Psoas muscle (tissue), 8 donors: ENCODE results near the gene CAVIN3. TPM values are rescaled to one million over a fixed set of nuclear protein-coding genes. Genes with fewer than 3 reads are reported as not detected.
A peak's percentile ranks its signal among the peaks of the same experiment; 100 is the strongest.

ENCODE experiments used
- ATAC-seq, 4 donors: fragments of 200-7000 bp; cut with Tn5 transposase; one replicate each; pipeline ENCODE4 v1.9.1; 2020; ENCODE audit warnings: moderate library complexity in 3 of 4, mild to moderate bottlenecking in 2 of 4
- DNase-seq, 2 donors: peaks; one replicate each; pipeline ENCODE4 v3.0.0-alpha.2; 2020
- H3K27ac ChIP-seq: fragments of 200-600 bp; one replicate; pipeline ENCODE4 v1.8.0; 2022
- H3K27me3 ChIP-seq, 3 donors: fragments of 200-600 bp in 1 of 3; one replicate each; pipeline versions ENCODE4 v1.6.1 to v1.8.0; 2013 to 2022; ENCODE audit warnings: low read length in 2 of 3, mild to moderate bottlenecking in 2 of 3, moderate library complexity in 1 of 3; ENCODE audit not compliant: insufficient read depth in 3 of 3
- H3K36me3 ChIP-seq, 2 donors: fragments of 200-600 bp in 1 of 2; one replicate each; pipeline versions ENCODE4 v1.6.1 to v1.8.0; 2013 to 2022; ENCODE audit warnings: low read depth in 1 of 2, mild to moderate bottlenecking in 1 of 2, moderate library complexity in 1 of 2; ENCODE audit not compliant: insufficient read depth in 1 of 2
- H3K4me1 ChIP-seq: fragments of 200-600 bp; one replicate; pipeline ENCODE4 v1.8.0; 2022
- H3K4me3 ChIP-seq: fragments of 200-600 bp; one replicate; pipeline ENCODE4 v1.8.0; 2022; ENCODE audit warnings: mild to moderate bottlenecking
- H3K9me3 ChIP-seq: fragments of 200-600 bp; one replicate; pipeline ENCODE4 v1.8.0; 2022
- WGBS, 3 donors: extraction: QIAGEN DNeasy Blood & Tissue Kit; methylation state at CpG; one replicate each; pipeline versions ENCODE4 v1.1.6 to v1.1.7; 2013; 5-methylcytosine and 5-hydroxymethylcytosine counted together
- intact Hi-C, 2 donors: fragments of 100-400 bp; cut with DNase I; formaldehyde crosslinking; loops; one replicate each; pipeline versions ENCODE4 v1.11.0 to v1.14.2; 2022
- polyA plus RNA-seq, 3 donors: library from polyadenylated mRNA; stranded (reverse); fragments of 200-250 nt; gene quantifications; one replicate each; pipeline ENCODE4 v1.2.3, GENCODE V29; 2013
- total RNA-seq, 4 donors: library from RNA; stranded (reverse); fragmentation: NEBNext Ultra II Directional in 2 of 4; extraction: Animal tissue kit (Norgen Biotek cat#: 25700) in 2 of 4; gene quantifications; one replicate each; pipeline versions ENCODE4 v1.2.1 to v1.2.4, GENCODE V29; 2021 to 2023
- TF ChIP-seq, protein P1 (sequence below): fragments of 200-600 bp; IDR thresholded peaks from one replicate; pipeline ENCODE4 v1.8.0; 2022; ENCODE audit warnings: antibody characterized with exemption
- donor health status: healthy with polysubstance abuse.
- donor health status: DM: no; HTN: no; CAD: no; lungs with moderate emphysema.
- donor health status: Bipolar disorder and iron deficiency.
- donor health status: healthy.
- donor health status: DM: yes; HTN: yes; CAD: no.
- donor health status: DM: no; HTN: no; CAD: no.
- donor health status: DM: no; HTN: no; CAD: no.
- donor health status: DM: yes; HTN: yes; CAD: no.

CAVIN3 gene
- total and polyA plus RNA-seq, 7 donors, result 14.2 to 25.5 (median 21.5) TPM

DNA sequence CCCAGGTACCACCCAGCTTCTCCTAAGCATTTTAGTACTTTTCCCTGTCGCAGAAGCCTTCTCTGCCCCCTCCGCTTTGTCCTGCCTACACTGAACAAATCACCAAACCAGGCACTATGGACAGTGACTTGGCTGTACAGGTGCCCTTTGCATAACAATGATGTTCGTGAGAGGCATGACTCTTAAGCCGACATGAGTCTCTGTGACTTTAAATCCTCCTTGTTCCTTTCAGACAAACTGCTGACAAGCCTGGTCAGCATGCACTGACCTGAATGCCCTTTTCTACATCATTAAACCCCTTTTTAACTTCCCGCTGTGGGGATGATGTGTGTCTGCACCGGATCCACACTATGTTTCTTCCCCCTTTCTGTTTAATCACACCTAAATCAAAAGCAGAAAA lies 16.6 kb downstream of the CAVIN3 start:
- H3K4me1 ChIP-seq, result no peaks in the 10 kb centered on the region
- no peaks in the 10 kb centered on the region for H3K9me3 ChIP-seq
- H3K4me3 ChIP-seq, result no peak overlapping the region
- 74 to 89% (median 87%) methylated on average over 6 of the region's 6 CpGs for WGBS, 3 donors
- TF ChIP-seq, protein P1, sequence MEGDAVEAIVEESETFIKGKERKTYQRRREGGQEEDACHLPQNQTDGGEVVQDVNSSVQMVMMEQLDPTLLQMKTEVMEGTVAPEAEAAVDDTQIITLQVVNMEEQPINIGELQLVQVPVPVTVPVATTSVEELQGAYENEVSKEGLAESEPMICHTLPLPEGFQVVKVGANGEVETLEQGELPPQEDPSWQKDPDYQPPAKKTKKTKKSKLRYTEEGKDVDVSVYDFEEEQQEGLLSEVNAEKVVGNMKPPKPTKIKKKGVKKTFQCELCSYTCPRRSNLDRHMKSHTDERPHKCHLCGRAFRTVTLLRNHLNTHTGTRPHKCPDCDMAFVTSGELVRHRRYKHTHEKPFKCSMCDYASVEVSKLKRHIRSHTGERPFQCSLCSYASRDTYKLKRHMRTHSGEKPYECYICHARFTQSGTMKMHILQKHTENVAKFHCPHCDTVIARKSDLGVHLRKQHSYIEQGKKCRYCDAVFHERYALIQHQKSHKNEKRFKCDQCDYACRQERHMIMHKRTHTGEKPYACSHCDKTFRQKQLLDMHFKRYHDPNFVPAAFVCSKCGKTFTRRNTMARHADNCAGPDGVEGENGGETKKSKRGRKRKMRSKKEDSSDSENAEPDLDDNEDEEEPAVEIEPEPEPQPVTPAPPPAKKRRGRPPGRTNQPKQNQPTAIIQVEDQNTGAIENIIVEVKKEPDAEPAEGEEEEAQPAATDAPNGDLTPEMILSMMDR, result no peak
- H3K27me3 ChIP-seq, result no peaks in the 10 kb centered on the region
- H3K27ac ChIP-seq, result no peak overlapping the region
- H3K36me3 ChIP-seq, result no peaks in the 10 kb centered on the region
- intact Hi-C loops, result no loop called here
- DNase-seq (no peak), ATAC-seq (no peak)

DNA sequence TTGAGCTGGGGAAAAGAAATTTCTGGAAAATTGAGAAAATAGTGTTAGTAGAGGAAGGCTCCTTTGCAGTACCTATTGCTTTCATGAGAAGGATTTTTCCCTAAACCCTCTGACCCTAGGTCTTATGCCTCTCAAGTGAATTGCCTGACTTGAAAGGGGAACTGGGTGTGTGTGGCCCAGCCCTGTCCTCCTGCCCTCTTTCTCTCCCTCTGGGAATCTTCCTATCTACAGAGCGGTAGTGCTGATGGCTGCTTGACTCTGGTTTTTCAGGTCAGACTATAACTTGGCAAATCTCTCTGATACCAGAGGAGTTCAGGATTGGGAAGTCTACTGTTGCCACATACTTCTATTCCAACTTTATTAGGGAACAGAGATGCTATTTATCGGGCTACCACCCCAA lies 19.2 kb downstream of the CAVIN3 start:
- ATAC-seq (no peak), DNase-seq (no peak)
- no peaks in the 10 kb centered on the region for H3K9me3 ChIP-seq
- no peaks in the 10 kb centered on the region for H3K27me3 ChIP-seq
- no peaks in the 10 kb centered on the region for H3K4me1 ChIP-seq
- TF ChIP-seq, protein P1, result no peak
- H3K27ac ChIP-seq, result no peak overlapping the region
- no peaks in the 10 kb centered on the region for H3K36me3 ChIP-seq
- WGBS, 3 donors, result 63 to 76% (median 64%) methylated on average over 2 of the region's 2 CpGs
- intact Hi-C loops, result no loop called here
- no peak overlapping the region for H3K4me3 ChIP-seq

- intact Hi-C loops, result no loop called here
- WGBS, 3 donors, result 87 to 95% (median 87%) methylated on average over 3 of the region's 3 CpGs
- TF ChIP-seq, protein P1, result no peak
- no peaks in the 10 kb centered on the region for H3K27me3 ChIP-seq
- no peaks in the 10 kb centered on the region for H3K36me3 ChIP-seq
- H3K4me3 ChIP-seq, result no peak overlapping the region
- DNase-seq (no peak), ATAC-seq (no peak)
- no peaks in the 10 kb centered on the region for H3K9me3 ChIP-seq
- no peak overlapping the region for H3K27ac ChIP-seq
- no peaks in the 10 kb centered on the region for H3K4me1 ChIP-seq
These were observed 20.0 kb downstream of the CAVIN3 start for GRCh38 chr11:6300325-6300724.

- no peak overlapping the region for H3K27ac ChIP-seq
- H3K4me1 ChIP-seq, result no peaks in the 10 kb centered on the region
- H3K4me3 ChIP-seq, result no peak overlapping the region
- H3K9me3 ChIP-seq, result no peaks in the 10 kb centered on the region
- peak; percentile 27 to 64 for DNase-seq
- no peaks in the 10 kb centered on the region for H3K27me3 ChIP-seq
- intact Hi-C loops, result loop anchor here in 1 of 2 donors (5.0 kb wide), 1 partner anchor 64 kb away; no protein-coding TSS in a partner anchor
- WGBS, 3 donors, result 33 to 37% (median 36%) methylated on average over 4 of the region's 4 CpGs
- TF ChIP-seq, protein P1, result peak; percentile 57
- ATAC-seq, result peak; percentile 76 to 94 (median 85)
- no peaks in the 10 kb centered on the region for H3K36me3 ChIP-seq
These were observed 21.7 kb downstream of the CAVIN3 start for GRCh38 chr11:6298605-6299004.

- Histone ChIP-seq H3K36me3 (no peaks in the 10 kb centered on the region), H3K9me3 (no peaks in the 10 kb centered on the region), H3K27ac (no peak overlapping the region), H3K4me1 (no peaks in the 10 kb centered on the region), H3K27me3 (no peaks in the 10 kb centered on the region), H3K4me3 (no peak overlapping the region)
- TF ChIP-seq, protein P1, result peak; percentile 24
- no peak for DNase-seq
- 84 to 97% (median 94%) methylated on average over 1 of the region's 1 CpG for WGBS, 3 donors
- intact Hi-C loops, result loop anchor here in 1 of 2 donors (5.0 kb wide), 1 partner anchor 64 kb away; no protein-coding TSS in a partner anchor
- peak in 1 of 4 donors; percentile 49 for ATAC-seq
These were observed 22.5 kb downstream of the CAVIN3 start for GRCh38 chr11:6297831-6298230.
